ENCODE measurements around the gene APCDD1. TPM values are rescaled to one million over a fixed set of nuclear protein-coding genes. Genes with fewer than 3 reads are reported as not detected.

The APCDD1 gene
- total and polyA plus RNA-seq, 2 of the 8 experiments (the other 6 are each of a cell fraction or from before 2014, with no cell fraction given) = 2.6 to 3.6 TPM

DNA sequence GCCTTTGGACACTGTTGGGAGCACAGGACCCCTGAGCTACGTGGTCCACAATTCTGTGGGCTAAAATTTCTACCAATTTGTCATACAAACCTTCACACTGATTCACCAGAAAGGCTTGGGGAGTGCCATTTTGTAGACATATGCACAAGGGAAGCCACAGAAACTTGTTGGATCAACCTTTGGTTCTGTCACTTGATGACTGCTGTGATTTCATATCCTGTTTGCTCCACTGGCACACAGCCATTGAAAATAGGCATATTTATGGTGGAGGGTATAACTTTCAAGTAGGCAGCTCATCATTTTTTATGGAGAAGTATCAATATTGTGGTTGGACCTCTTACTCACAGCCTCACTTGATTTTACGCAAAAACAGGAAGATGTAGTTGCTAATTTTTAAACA, 81.8 kb downstream of the APCDD1 start (continued):
- TF ChIP-seq SP4 (IDR thresholded peaks at IDR 0.05; ENCODE audit: low read length) (no peak), CTBP2 (IDR thresholded peaks at IDR 0.05; ENCODE audit: borderline replicate concordance, insufficient read depth, insufficient read length, low read length) (no peak)

Data from H1 (cell line).